OCI-LY1 (cell line): ENCODE data around the gene ST13.

Experiments used
- H2AFZ ChIP-seq: fragments of 200-600 bp; sonication (generic), shearing (Covaris generic); 2 replicates; pipeline ENCODE4 v1.6.0; 2014; ENCODE audit warnings: antibody characterized with exemption, mild to moderate bottlenecking, low read length
- H3F3A ChIP-seq: fragments of 200-600 bp; sonication (generic), shearing (Covaris generic); 2 replicates; pipeline ENCODE4 v1.6.0; 2014; ENCODE audit warnings: mild to moderate bottlenecking, antibody characterized with exemption, low read length, moderate library complexity; ENCODE audit not compliant: insufficient read depth
- H3K27ac ChIP-seq: fragments of 200-600 bp; sonication (generic); 2 replicates; pipeline ENCODE4 v1.5.1; 2014; ENCODE audit warnings: low read length, mixed run types, mild to moderate bottlenecking, low read depth; ENCODE audit not compliant: poor library complexity, severe bottlenecking
- H3K27me3 ChIP-seq: fragments of 200-600 bp; sonication (generic); 2 replicates; pipeline ENCODE4 v1.6.0; 2014; ENCODE audit warnings: antibody characterized with exemption, mild to moderate bottlenecking, low read length, moderate library complexity; ENCODE audit not compliant: insufficient read depth
- H3K36me3 ChIP-seq: fragments of 200-600 bp; sonication (generic); 2 replicates; pipeline ENCODE4 v1.6.1; 2014; ENCODE audit warnings: mild to moderate bottlenecking, antibody characterized with exemption, low read length, moderate library complexity, mixed read lengths; ENCODE audit not compliant: insufficient read depth
- H3K4me1 ChIP-seq: fragments of 200-600 bp; sonication (generic); 2 replicates; pipeline ENCODE4 v1.5.1; 2014; ENCODE audit warnings: mild to moderate bottlenecking, low read length, moderate library complexity; ENCODE audit not compliant: insufficient read depth, severe bottlenecking
- H3K4me2 ChIP-seq: fragments of 200-600 bp; sonication (generic), shearing (Covaris generic); 2 replicates; pipeline ENCODE4 v1.6.1; 2014; ENCODE audit warnings: low read length
- H3K4me3 ChIP-seq: fragments of 200-600 bp; sonication (generic); 2 replicates; pipeline ENCODE4 v1.5.1; 2014; ENCODE audit warnings: low read length, low read depth, mild to moderate bottlenecking, mixed read lengths; ENCODE audit not compliant: poor library complexity, severe bottlenecking
- H3K79me2 ChIP-seq: fragments of 200-600 bp; shearing (Covaris generic); 2 replicates; pipeline ENCODE4 v1.6.1; 2016; ENCODE audit warnings: mixed run types, low read length, mixed read lengths; ENCODE audit not compliant: insufficient read depth
- H3K9ac ChIP-seq: fragments of 200-600 bp; sonication (generic), shearing (Covaris generic); 2 replicates; pipeline ENCODE4 v1.6.1; 2014; ENCODE audit warnings: mild to moderate bottlenecking, low read length, mixed read lengths
- H3K9me2 ChIP-seq: fragments of 200-600 bp; sonication (generic), shearing (Covaris generic); 2 replicates; pipeline ENCODE4 v1.6.1; 2014; ENCODE audit warnings: low read depth, mild to moderate bottlenecking, low read length, mixed read lengths
- H3K9me3 ChIP-seq: fragments of 200-600 bp; shearing (Covaris generic); 2 replicates; pipeline ENCODE4 v1.6.1; 2014; ENCODE audit warnings: low read length, mixed read lengths
- H4K20me1 ChIP-seq: fragments of 200-600 bp; sonication (generic), shearing (Covaris generic); 2 replicates; pipeline ENCODE4 v1.6.0; 2016; ENCODE audit warnings: mild to moderate bottlenecking, low read length; ENCODE audit not compliant: insufficient read depth
- EZH2 ChIP-seq: fragments of 200-600 bp; sonication (generic), shearing (Covaris generic); IDR thresholded peaks from 2 replicates; pipeline ENCODE4 v1.8.0; 2017; ENCODE audit warnings: borderline replicate concordance, mixed run types, mild to moderate bottlenecking, antibody characterized with exemption, low read length, moderate library complexity, mixed read lengths
- TF ChIP-seq, protein P1 (sequence below): fragments of 200-600 bp; sonication (generic), shearing (Covaris generic); IDR thresholded peaks from 2 replicates; pipeline ENCODE4 v1.5.1; 2017; ENCODE audit warnings: mild to moderate bottlenecking, antibody characterized with exemption, low read length, moderate library complexity, mixed read lengths

Gene ST13

DNA sequence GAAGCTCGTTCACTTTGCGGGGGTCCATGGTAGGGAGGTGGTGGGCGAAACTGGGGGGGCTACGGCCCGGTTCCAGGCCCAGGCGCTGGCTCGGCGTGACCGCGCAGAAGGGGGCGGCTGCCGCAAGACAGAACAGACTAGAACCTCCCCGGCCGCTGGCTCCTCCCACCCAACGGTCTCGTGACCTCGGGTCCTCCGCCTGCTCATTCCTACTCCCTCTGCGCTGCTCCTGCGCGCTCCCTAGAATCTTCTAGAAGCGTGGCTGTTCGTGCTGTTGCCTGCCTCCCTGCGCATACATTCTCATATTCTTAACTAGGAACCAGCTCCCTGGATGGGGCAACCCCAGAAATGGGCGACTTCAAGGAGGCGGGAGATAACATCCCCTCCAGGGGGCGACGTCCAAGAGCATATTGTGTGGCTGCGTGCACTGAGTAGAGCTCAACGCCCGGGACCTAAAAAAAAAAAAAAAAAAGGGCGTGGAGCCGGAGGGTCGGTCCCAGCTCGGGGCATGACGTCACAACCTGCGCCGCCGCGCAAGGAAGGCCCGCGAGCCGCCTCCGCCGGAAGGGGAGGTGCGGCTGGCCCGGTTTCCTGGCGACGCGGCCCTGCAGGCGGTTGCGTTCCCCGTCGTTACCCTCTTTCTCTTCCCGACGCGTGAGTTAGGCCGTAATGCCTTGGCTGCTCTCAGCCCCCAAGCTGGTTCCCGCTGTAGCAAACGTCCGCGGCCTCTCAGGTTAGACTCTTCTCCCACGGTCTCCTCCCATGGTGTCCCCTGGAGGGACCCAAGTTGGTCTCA is at the start of gene ST13, which contains the start of gene XPNPEP3:
Gene ST13 (minus strand): TSS at position 127 of the 796 bp plus-strand sequence. CDS start 99 bp downstream, at position 28.
Gene XPNPEP3 (plus strand): TSS at position 636 of the 796 bp plus-strand sequence. CDS start 34 bp downstream, at position 670.
- no peaks in the 10 kb centered on the region for H4K20me1 ChIP-seq
- H3K4me2 ChIP-seq = peak within 1 kb of the TSS; percentile 98
- H3K4me3 ChIP-seq = peak within 1 kb of the TSS; percentile 94
- peaks cover 14% of the 10 kb centered on the region; the same call in 1 of the 2 replicates for H3K36me3 ChIP-seq
- H3F3A ChIP-seq = no peaks in the 10 kb centered on the region
- peak within 1 kb of the TSS; percentile 93 for H3K27ac ChIP-seq
- peak within 1 kb of the TSS; percentile 94 for H3K9ac ChIP-seq
- H3K9me2 ChIP-seq = no peaks in the 10 kb centered on the region
- H3K9me3 ChIP-seq = no peaks in the 10 kb centered on the region
- H3K27me3 ChIP-seq = no peaks in the 10 kb centered on the region
- TF ChIP-seq, protein P1, sequence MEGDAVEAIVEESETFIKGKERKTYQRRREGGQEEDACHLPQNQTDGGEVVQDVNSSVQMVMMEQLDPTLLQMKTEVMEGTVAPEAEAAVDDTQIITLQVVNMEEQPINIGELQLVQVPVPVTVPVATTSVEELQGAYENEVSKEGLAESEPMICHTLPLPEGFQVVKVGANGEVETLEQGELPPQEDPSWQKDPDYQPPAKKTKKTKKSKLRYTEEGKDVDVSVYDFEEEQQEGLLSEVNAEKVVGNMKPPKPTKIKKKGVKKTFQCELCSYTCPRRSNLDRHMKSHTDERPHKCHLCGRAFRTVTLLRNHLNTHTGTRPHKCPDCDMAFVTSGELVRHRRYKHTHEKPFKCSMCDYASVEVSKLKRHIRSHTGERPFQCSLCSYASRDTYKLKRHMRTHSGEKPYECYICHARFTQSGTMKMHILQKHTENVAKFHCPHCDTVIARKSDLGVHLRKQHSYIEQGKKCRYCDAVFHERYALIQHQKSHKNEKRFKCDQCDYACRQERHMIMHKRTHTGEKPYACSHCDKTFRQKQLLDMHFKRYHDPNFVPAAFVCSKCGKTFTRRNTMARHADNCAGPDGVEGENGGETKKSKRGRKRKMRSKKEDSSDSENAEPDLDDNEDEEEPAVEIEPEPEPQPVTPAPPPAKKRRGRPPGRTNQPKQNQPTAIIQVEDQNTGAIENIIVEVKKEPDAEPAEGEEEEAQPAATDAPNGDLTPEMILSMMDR = peak; percentile 45
- no peak for TF ChIP-seq EZH2
- peaks cover 82% of the 10 kb centered on the region for H3K79me2 ChIP-seq
- H3K4me1 ChIP-seq = peaks cover 48% of the 10 kb centered on the region
- H2AFZ ChIP-seq = no peak within 1 kb of the TSS

DNA sequence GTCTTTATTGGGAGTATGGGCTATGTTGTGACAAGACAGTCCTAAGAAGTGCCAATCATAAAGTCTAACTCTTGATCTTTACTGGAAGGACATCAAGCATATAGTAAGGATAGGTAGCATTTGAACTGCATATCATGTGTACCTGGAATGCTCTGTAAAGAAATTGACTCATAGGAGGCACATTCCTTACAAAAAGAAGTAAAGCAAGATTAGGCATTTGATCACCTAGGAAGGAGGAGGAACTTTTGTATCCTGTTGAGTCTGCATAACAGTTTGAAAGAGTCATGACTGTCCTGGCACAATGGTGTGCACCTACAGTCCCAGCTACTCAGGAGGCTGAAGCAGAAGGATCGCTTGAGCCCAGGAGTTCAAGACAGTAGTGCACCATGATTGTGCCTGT is 47.7 kb upstream of the ST13 start:
- H3K4me3 ChIP-seq = no peak overlapping the region
- TF ChIP-seq, protein P1 = no peak
- TF ChIP-seq EZH2 = no peak
- H4K20me1 ChIP-seq = no peaks in the 10 kb centered on the region
- no peaks in the 10 kb centered on the region for H3K27me3 ChIP-seq
- no peaks in the 10 kb centered on the region for H3K9me3 ChIP-seq
- no peak overlapping the region for H3K4me2 ChIP-seq
- no peak overlapping the region for H2AFZ ChIP-seq
- H3K27ac ChIP-seq = no peak overlapping the region
- H3K9ac ChIP-seq = no peak overlapping the region
- no peaks in the 10 kb centered on the region for H3F3A ChIP-seq
- no peaks in the 10 kb centered on the region for H3K79me2 ChIP-seq
- H3K9me2 ChIP-seq = no peaks in the 10 kb centered on the region
- H3K4me1 ChIP-seq = peaks cover 2% of the 10 kb centered on the region
- H3K36me3 ChIP-seq = peaks cover 9% of the 10 kb centered on the region; the same call in 1 of the 2 replicates

DNA sequence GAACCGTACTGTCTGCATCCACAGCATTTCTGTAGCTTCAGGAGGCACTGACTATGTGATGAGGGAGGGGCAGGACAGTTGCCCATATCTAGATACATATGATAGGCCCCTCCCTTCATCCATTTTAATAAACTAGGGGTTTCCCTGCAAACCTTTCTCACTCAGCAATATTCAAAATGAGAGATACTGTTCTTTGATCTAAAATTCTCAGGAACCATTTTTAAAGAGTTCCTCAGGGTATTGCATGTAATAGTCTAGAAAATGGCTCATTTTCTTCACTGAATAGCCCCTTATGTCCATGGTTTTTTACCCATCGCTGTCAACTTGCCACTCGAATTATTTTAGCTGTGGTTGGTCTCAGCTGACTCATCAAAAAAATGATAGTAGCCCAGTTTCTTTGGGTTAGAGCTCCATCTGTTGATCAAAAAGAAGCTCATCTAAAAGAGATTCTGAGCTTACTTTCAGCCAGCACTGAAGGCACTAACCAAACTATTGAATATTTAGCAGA is 42.5 kb upstream of the ST13 start:
- Histone ChIP-seq H3F3A (no peaks in the 10 kb centered on the region), H3K9me2 (no peaks in the 10 kb centered on the region), H3K9me3 (no peaks in the 10 kb centered on the region), H3K4me1 (peaks cover 8% of the 10 kb centered on the region), H3K4me2 (peak overlapping the region; percentile 32), H3K36me3 (no peaks in the 10 kb centered on the region), H3K9ac (no peak overlapping the region), H3K79me2 (no peaks in the 10 kb centered on the region), H2AFZ (no peak overlapping the region), H3K27ac (peak overlapping the region; percentile 34), H3K27me3 (no peaks in the 10 kb centered on the region), H3K4me3 (peak overlapping the region; percentile 3), H4K20me1 (no peaks in the 10 kb centered on the region)
- no peak for TF ChIP-seq EZH2
- TF ChIP-seq, protein P1 = peak; percentile 78
